ENCODE data around the gene LRTM1. TPM values are rescaled to one million over a fixed set of nuclear protein-coding genes. Genes with fewer than 3 reads are reported as not detected.

LRTM1 gene
- polyA plus RNA-seq, 3 donors, result not detected

DNA sequence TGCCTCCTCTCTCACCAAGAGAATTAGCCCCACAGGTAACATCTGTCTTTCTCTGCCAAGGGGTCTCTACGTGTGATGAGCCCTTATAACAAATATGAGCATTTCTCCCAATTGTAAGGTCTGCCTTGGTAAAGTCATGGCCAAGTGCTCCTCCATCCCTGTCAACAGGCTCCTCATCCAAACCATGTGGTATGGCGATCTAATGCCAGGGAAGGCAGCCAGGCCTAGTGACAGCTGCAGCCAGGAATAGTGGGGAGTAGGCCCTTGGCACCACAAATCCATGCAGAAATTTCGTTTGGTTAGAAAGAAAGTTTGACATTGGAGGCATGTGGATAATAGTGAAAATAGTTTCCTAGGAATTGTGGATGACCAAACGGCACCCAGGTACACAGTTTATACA, 4.7 kb upstream of the LRTM1 start:
- no peak for DNase-seq
- Histone ChIP-seq H3K27ac (ENCODE audit: low read depth in 1 of 2, low read length in 2 of 2) (no peak overlapping the region), H3K27me3 (ENCODE audit: control insufficient read depth in 2 of 2, insufficient read depth in 2 of 2, low read length in 2 of 2) (no peaks in the 10 kb centered on the region), H4K20me1 (ENCODE audit: insufficient read depth, low read length) (no peaks in the 10 kb centered on the region), H3K36me3 (replicated peaks in 1 of 2; ENCODE audit: control insufficient read depth in 1 of 2, insufficient read depth in 2 of 2, low read length in 2 of 2) (no peaks in the 10 kb centered on the region), H3K79me2 (ENCODE audit: insufficient read depth, low read length) (no peaks in the 10 kb centered on the region), H3K4me2 (replicated peaks; ENCODE audit: extremely low read depth, low read length, poor library complexity, severe bottlenecking) (no peak overlapping the region), H2AFZ (ENCODE audit: insufficient read depth, low read depth, low read length, poor library complexity, severe bottlenecking) (no peak overlapping the region), H3K9ac (ENCODE audit: insufficient read depth, low read length, poor library complexity, severe bottlenecking) (no peak overlapping the region), H3K9me3 (replicated peaks in 1 of 2; ENCODE audit: control insufficient read depth in 1 of 2, insufficient read depth in 1 of 2, low read length in 2 of 2) (no peaks in the 10 kb centered on the region), H3K4me1 (ENCODE audit: control insufficient read depth in 1 of 2, insufficient read depth in 2 of 2, low read length in 2 of 2) (no peaks in the 10 kb centered on the region), H3K4me3 (replicated peaks in 1 of 3; ENCODE audit: low read depth in 2 of 3, low read length in 3 of 3) (no peak overlapping the region)
- H3K4me1 Mint-ChIP-seq, result no peaks in the 10 kb centered on the region
- 100% methylated on average over 1 of the region's 4 CpGs for WGBS (ENCODE audit: insufficient coverage)
- H3K27me3 Mint-ChIP-seq (ENCODE audit: low read depth in 3 of 3), result peaks cover 4 to 7% (median 4%) of the 10 kb centered on the region in 3 donors
- TF ChIP-seq, protein P1, sequence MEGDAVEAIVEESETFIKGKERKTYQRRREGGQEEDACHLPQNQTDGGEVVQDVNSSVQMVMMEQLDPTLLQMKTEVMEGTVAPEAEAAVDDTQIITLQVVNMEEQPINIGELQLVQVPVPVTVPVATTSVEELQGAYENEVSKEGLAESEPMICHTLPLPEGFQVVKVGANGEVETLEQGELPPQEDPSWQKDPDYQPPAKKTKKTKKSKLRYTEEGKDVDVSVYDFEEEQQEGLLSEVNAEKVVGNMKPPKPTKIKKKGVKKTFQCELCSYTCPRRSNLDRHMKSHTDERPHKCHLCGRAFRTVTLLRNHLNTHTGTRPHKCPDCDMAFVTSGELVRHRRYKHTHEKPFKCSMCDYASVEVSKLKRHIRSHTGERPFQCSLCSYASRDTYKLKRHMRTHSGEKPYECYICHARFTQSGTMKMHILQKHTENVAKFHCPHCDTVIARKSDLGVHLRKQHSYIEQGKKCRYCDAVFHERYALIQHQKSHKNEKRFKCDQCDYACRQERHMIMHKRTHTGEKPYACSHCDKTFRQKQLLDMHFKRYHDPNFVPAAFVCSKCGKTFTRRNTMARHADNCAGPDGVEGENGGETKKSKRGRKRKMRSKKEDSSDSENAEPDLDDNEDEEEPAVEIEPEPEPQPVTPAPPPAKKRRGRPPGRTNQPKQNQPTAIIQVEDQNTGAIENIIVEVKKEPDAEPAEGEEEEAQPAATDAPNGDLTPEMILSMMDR (IDR thresholded peaks at IDR 0.05), result no peak
- H3K27ac Mint-ChIP-seq, result no peak overlapping the region
- intact Hi-C loops (cut with micrococcal nuclease), result no loop called here
- H3K36me3 Mint-ChIP-seq, result no peaks in the 10 kb centered on the region
- peaks cover 0 to 5% (median 2%) of the 10 kb centered on the region in 7 donors for H3K9me3 Mint-ChIP-seq
- no peak overlapping the region for H3K4me3 Mint-ChIP-seq

DNA sequence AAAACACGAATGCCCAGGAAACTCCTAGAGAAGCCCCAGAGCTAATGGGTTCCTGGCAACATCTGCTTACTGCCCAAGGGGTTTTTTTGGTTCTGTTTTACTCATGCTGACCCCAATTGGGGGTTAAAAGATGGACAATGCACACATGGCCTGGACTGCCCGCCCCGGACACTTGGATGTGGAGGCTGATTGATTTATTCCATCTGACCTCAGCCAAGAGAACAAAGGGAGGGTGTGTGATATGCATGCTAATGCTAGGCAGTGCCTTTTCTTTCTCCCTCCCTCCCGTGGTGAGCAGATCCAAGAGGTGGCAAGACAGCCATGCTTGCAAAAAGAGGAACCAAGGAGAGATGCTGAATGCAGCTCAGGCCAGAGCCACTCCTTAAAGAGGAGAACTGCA, 3.3 kb upstream of the LRTM1 start:
- H4K20me1 ChIP-seq (ENCODE audit: insufficient read depth, low read length), result no peaks in the 10 kb centered on the region
- H3K4me3 ChIP-seq (replicated peaks in 1 of 3; ENCODE audit: low read depth in 2 of 3, low read length in 3 of 3), result no peak overlapping the region
- WGBS (ENCODE audit: insufficient coverage), result 100% methylated on average over 1 of the region's 4 CpGs
- TF ChIP-seq, protein P1 (IDR thresholded peaks at IDR 0.05), result no peak
- no peaks in the 10 kb centered on the region for H3K36me3 Mint-ChIP-seq
- H3K9me3 ChIP-seq (replicated peaks in 1 of 2; ENCODE audit: control insufficient read depth in 1 of 2, insufficient read depth in 1 of 2, low read length in 2 of 2), result no peaks in the 10 kb centered on the region
- DNase-seq, result no peak
- no peaks in the 10 kb centered on the region for H3K36me3 ChIP-seq (replicated peaks in 1 of 2; ENCODE audit: control insufficient read depth in 1 of 2, insufficient read depth in 2 of 2, low read length in 2 of 2)
- no peak overlapping the region for H2AFZ ChIP-seq (ENCODE audit: insufficient read depth, low read depth, low read length, poor library complexity, severe bottlenecking)
- H3K27me3 ChIP-seq (ENCODE audit: control insufficient read depth in 2 of 2, insufficient read depth in 2 of 2, low read length in 2 of 2), result no peaks in the 10 kb centered on the region
- no peaks in the 10 kb centered on the region for H3K4me1 ChIP-seq (ENCODE audit: control insufficient read depth in 1 of 2, insufficient read depth in 2 of 2, low read length in 2 of 2)
- no peak overlapping the region for H3K27ac Mint-ChIP-seq
- peaks cover 2 to 6% (median 4%) of the 10 kb centered on the region in 3 donors for H3K27me3 Mint-ChIP-seq (ENCODE audit: low read depth in 3 of 3)
- intact Hi-C loops (cut with micrococcal nuclease), result no loop called here
- H3K79me2 ChIP-seq (ENCODE audit: insufficient read depth, low read length), result no peaks in the 10 kb centered on the region
- no peak overlapping the region for H3K27ac ChIP-seq (ENCODE audit: low read depth in 1 of 2, low read length in 2 of 2)
- no peak overlapping the region for H3K4me2 ChIP-seq (replicated peaks; ENCODE audit: extremely low read depth, low read length, poor library complexity, severe bottlenecking)
- H3K9me3 Mint-ChIP-seq, result peaks cover 0 to 5% (median 2%) of the 10 kb centered on the region in 7 donors
- H3K4me1 Mint-ChIP-seq, result no peaks in the 10 kb centered on the region
- H3K4me3 Mint-ChIP-seq, result no peak overlapping the region
- H3K9ac ChIP-seq (ENCODE audit: insufficient read depth, low read length, poor library complexity, severe bottlenecking), result no peak overlapping the region

Measured in CD14-positive monocyte (primary cell).